Measurements from ENCODE around the gene SLC16A9.

Gene SLC16A9

GRCh38 chr10:59718257-59718656 lies 8.6 kb upstream of the SLC16A9 start:
- TF ChIP-seq CSDC2 (CRISPR knock-in tag; IDR thresholded peaks at IDR 0.05) (no peak), ZNF70 (CRISPR knock-in tag; IDR thresholded peaks at IDR 0.05) (no peak), ESRRG (CRISPR knock-in tag; IDR thresholded peaks at IDR 0.05) (no peak), PATZ1 (CRISPR knock-in tag; IDR thresholded peaks at IDR 0.05; ENCODE audit: borderline replicate concordance) (no peak), SNAI2 (CRISPR knock-in tag; IDR thresholded peaks at IDR 0.05) (no peak), CREB5 (CRISPR knock-in tag; IDR thresholded peaks at IDR 0.05; ENCODE audit: low read depth) (no peak), BACH2 (CRISPR knock-in tag; IDR thresholded peaks at IDR 0.05; ENCODE audit: borderline replicate concordance) (no peak), ZC3H10 (CRISPR knock-in tag; IDR thresholded peaks at IDR 0.05) (no peak), TOX (CRISPR knock-in tag; IDR thresholded peaks at IDR 0.05; ENCODE audit: borderline replicate concordance) (no peak), ZNF8 (CRISPR knock-in tag; IDR thresholded peaks at IDR 0.05) (no peak), POU6F1 (CRISPR knock-in tag; IDR thresholded peaks at IDR 0.05; ENCODE audit: borderline replicate concordance, low read depth) (no peak), ARNTL (CRISPR knock-in tag; IDR thresholded peaks at IDR 0.05; ENCODE audit: borderline replicate concordance, low read depth) (no peak), OSR1 (CRISPR knock-in tag; IDR thresholded peaks at IDR 0.05) (no peak), ZNF565 (CRISPR knock-in tag; conservative IDR thresholded peaks at IDR 0.05; ENCODE audit: low read depth) (no peak), RARB (CRISPR knock-in tag; IDR thresholded peaks at IDR 0.05) (no peak), TCF4 (CRISPR knock-in tag; IDR thresholded peaks at IDR 0.05; ENCODE audit: borderline replicate concordance) (no peak), ZFP3 (CRISPR knock-in tag; IDR thresholded peaks at IDR 0.05) (no peak), CSRNP3 (CRISPR knock-in tag; IDR thresholded peaks at IDR 0.05) (no peak), ZFP30 (CRISPR knock-in tag; IDR thresholded peaks at IDR 0.05) (no peak)
- no peak for ATAC-seq

GRCh38 chr10:59713196-59713821 lies 3.7 kb upstream of the SLC16A9 start:
- ATAC-seq, result no peak

More at GRCh38 chr10:59713196-59713821, 3.7 kb upstream of the SLC16A9 start:
- TF ChIP-seq TCF4 (CRISPR knock-in tag; IDR thresholded peaks at IDR 0.05; ENCODE audit: borderline replicate concordance) (no peak), PPARA (CRISPR knock-in tag; IDR thresholded peaks at IDR 0.05; ENCODE audit: borderline replicate concordance) (no peak), RARB (CRISPR knock-in tag; IDR thresholded peaks at IDR 0.05) (no peak), CSRNP3 (CRISPR knock-in tag; IDR thresholded peaks at IDR 0.05) (no peak), SNAI2 (CRISPR knock-in tag; IDR thresholded peaks at IDR 0.05) (no peak), BACH2 (CRISPR knock-in tag; IDR thresholded peaks at IDR 0.05; ENCODE audit: borderline replicate concordance) (no peak), ZFP3 (CRISPR knock-in tag; IDR thresholded peaks at IDR 0.05) (no peak), OSR1 (CRISPR knock-in tag; IDR thresholded peaks at IDR 0.05) (no peak), ZNF8 (CRISPR knock-in tag; IDR thresholded peaks at IDR 0.05) (no peak), PATZ1 (CRISPR knock-in tag; IDR thresholded peaks at IDR 0.05; ENCODE audit: borderline replicate concordance) (no peak), POU6F1 (CRISPR knock-in tag; IDR thresholded peaks at IDR 0.05; ENCODE audit: borderline replicate concordance, low read depth) (no peak), ZNF70 (CRISPR knock-in tag; IDR thresholded peaks at IDR 0.05) (no peak), ZFP30 (CRISPR knock-in tag; IDR thresholded peaks at IDR 0.05) (no peak), ZC3H10 (CRISPR knock-in tag; IDR thresholded peaks at IDR 0.05) (no peak), ARNTL (CRISPR knock-in tag; IDR thresholded peaks at IDR 0.05; ENCODE audit: borderline replicate concordance, low read depth) (no peak), TSHZ2 (CRISPR knock-in tag; IDR thresholded peaks at IDR 0.05) (no peak), CREB5 (CRISPR knock-in tag; IDR thresholded peaks at IDR 0.05; ENCODE audit: low read depth) (no peak), ZNF565 (CRISPR knock-in tag; conservative IDR thresholded peaks at IDR 0.05; ENCODE audit: low read depth) (no peak)
